ENCODE data around the gene REXO5.
A peak's percentile ranks its signal among the peaks of the same experiment; 100 is the strongest.
"Not testable (repeated sequence)": the region's sequence is repeated elsewhere in the genome, so short reads cannot be mapped to it uniquely, and the experiment has no call there.

Gene REXO5

DNA sequence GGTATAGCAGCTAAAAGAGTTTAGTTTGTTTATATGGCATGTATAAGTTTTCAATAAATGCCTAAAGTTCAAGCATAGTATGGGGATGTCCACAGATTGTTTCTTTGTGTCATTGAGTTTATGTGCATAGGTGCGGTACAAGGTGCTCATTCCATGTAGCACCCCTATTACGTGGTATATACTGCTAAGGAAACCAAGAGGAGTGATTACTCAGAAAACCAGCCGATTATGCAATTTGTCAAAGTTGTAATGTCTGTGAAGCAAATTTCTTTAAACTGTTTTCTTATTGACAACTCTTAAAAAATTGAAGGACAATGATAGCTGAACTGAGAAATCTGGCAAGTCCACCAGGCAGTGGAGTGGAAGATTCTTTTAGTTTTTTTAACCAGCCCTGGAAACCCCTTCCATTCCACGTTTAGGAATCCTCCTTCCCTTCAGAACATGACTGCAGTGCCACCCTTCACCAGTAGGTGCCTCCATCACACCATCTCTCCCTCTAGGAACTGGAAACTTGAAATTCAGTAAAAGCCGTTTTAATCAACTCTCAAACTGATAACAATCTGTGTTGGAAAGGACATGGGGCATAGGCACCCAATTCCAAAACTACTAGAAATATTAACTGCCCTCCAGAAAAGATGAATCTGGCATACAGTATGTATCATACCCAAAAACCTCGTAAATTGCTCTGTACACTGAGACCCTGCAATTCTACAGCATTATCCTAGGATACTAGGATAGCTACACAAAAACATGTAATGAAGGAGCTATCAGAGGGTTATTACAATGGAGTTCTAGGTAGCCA lies 43.5 kb downstream of the REXO5 start:
- DNase-seq, result peak in 47 of 56 donors; percentile 1 to 86 (median 35)

DNA sequence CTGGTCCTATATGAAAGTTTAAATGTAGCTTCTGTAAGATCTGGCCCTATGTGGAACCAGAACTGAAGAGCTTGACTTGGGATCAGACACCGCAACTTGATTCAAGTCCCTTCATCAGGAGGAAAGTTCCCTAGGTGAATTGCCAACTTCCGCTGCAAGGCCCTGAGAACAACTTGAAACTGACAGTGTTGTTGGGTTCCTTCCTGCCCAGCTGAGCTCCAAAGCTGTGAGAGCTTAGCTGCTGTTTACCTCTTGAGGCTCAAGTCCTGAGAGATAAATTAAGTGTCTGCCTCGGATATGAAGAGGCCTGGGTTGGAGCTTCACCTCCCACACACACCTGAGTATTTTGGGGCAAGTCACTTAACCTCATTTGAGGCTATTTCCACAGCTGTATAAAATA lies 44.7 kb downstream of the REXO5 start:
- DNase-seq, result no peak

DNA sequence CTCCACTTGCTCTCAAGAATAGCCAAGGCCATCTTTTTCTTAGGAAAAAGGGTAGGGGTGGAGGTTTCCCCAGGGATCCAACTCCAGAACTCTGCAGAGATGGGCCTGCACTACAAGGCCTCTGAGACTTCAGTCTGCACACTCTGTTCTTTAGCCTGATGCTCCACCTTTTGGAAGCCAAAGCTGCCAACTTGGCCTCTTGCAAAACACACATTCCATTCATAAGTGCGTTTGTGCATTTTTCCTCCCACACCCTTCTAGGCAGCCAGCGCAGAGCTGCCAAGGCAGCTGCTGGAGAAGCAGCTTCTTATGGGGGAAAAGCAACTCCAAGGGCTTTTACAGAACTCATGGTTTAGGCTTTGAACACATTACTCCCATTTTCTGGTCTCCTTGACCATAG lies 45.3 kb downstream of the REXO5 start:
- peak in 25 of 56 donors; percentile 3 to 58 (median 15) for DNase-seq

DNA sequence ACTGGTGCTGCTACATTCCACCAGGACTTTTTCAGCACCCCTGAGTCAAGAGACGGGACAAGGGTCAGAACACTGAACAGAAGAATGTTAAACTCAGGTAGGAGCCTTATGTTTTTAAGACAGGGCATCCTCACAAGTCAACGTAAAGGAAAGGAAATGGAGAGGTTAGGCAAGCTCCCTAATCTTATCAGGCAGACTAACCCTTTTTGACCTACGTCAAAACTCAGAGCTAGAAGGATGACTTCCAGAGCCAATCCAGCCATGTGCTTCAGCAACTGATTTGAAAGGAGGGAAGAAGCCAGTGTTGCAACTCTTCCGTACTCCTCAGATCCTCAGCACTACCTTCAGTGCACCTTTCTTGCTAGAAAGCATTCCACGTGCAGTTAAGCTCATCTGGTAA lies 46.8 kb downstream of the REXO5 start:
- no peak for DNase-seq

DNA sequence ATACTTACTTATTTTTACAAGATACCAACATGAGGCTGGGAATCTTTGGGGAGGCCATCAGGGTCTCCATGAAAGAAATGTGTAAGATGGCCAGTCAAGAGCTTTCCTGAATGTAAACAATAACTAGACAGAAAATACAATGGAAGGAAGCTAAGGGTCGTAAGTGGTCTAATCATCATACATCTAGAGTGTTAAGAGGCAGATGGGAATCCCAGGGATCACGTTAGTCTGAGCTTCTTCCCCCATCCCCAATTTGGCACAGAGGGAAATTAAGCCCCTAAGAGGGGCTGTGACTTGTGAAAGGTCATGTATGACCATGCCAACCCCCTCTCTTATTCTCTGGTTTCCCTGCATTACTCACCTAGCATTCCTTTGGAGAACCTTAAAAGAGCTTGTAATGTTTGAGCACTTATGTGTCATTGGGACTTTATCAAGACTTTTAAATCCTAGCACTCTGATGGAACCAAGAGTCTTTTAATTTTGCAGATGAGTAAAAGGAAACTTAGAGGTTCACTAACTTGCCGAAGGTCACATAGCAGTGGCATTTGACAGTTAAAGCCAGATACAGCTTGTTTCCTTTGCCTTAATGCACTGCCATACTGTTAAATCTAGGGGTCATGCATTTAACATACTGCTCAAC lies 47.8 kb downstream of the REXO5 start:
- DNase-seq, result no peak

DNA sequence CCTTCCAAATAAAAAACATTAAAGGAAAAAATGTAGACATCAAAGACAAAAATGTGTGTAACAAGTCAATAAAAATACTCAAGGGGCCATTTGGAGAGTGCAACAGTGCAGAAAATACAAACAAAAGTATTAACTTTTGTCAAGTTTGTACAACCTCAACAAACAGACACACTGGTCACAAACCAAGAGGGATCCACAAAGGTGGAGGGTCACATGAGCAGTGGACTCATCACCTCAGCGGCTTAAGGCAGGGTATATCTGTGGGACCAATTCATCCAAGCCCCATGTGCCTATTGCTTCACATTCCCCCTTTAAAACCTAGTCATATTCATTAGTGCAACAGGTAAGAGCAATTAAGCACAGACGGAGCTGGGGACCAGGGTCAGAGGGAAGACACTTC lies 48.6 kb downstream of the REXO5 start:
- no peak for DNase-seq

DNA sequence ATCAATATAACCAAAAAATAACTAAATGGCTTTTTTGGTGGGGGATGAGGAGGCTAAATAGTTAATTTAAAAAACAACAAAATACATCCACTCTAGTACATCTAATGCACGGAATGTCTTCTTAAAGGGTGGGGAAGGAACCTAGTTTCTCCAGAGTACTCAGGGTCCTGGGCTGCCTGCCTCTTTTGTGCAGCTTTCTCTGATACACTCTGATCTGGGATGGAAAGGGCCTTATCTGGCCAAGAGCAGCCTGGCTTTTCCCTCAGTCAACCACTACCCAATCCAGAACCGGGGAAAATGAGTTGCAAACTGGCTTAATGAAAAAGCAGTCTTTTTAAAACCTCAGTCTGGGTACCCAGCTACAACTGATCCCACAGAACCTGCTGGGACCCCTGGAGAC lies 51.0 kb downstream of the REXO5 start:
- no peak for DNase-seq

DNA sequence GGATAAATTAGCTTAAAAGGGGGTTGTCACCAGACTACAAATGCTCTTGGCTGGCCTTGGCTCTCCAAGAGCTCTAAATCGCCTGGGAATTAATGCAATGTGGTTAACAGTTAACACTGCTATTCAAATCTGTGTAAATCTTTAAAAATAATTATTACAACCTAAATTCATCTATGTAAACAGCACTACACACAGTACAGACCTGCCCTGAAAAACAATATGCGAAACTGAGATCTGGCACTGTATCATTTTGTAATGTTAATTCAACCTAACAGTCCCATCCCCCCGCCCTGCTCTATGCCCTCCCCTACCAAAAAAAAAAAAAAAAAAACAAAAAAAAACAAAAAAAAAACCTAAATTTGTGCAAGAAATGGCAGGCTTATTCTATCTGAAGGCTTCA lies 52.9 kb downstream of the REXO5 start:
- no peak for DNase-seq

DNA sequence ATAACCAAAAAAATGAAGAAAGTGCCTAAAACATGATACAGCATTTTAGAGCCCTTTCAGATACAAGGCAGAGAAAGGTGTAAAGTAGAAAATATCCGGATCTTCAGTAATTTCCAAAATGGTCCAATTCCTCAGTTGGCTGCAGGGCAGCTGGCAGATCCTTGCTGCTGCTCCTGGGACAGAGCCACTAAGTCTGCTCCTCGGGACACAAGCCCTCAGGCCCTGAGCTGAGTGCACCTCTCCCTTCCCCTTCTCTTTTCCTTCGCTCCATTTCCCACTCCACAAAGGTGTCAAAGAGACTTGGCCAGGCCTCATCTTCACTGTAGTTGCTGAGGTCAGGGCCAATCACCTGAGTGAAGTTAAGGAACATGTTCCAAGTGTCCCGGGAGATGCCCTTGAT lies 53.4 kb downstream of the REXO5 start:
- DNase-seq, result peak in 4 of 56 donors; percentile 7 to 23 (median 16)

DNA sequence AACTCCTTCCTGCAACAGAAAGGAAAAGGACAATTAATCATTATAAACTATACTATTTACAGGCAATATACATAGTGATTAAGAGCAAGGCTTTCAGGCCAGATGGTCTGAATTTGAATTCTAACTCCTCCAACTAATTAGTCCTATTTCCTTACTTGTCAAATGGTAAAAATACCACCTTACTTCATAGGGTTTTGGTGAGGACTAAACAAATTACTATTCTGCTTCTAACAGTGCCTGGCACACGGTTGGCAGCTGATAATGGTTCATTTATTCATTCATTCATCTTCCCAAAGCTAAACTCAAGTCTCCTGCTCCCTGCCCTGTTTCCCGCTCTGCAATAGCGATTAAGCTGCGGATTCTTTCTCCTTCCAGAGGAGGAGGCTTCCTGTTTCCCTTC lies 54.0 kb downstream of the REXO5 start:
- peak in 1 of 56 donors; percentile 13 for DNase-seq

DNA sequence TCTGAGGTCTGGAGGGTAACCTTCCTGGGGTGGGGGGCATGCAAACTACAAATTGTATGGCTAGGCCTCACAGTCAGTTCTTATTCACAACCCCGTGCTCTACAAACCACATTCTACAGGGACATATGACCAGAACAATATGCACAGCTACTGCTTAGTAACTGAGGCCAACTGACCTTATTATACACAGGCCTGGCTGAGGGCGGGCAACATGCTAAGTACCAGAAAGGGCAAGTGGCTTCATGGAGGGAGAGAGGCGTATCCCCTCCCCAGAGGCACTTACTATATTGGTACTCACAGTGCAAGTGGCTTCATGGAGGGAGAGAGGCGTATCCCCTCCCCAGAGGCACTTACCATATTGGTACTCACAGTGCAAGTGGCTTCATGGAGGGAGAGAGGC lies 54.7 kb downstream of the REXO5 start:
- not testable (repeated sequence) for DNase-seq

DNA sequence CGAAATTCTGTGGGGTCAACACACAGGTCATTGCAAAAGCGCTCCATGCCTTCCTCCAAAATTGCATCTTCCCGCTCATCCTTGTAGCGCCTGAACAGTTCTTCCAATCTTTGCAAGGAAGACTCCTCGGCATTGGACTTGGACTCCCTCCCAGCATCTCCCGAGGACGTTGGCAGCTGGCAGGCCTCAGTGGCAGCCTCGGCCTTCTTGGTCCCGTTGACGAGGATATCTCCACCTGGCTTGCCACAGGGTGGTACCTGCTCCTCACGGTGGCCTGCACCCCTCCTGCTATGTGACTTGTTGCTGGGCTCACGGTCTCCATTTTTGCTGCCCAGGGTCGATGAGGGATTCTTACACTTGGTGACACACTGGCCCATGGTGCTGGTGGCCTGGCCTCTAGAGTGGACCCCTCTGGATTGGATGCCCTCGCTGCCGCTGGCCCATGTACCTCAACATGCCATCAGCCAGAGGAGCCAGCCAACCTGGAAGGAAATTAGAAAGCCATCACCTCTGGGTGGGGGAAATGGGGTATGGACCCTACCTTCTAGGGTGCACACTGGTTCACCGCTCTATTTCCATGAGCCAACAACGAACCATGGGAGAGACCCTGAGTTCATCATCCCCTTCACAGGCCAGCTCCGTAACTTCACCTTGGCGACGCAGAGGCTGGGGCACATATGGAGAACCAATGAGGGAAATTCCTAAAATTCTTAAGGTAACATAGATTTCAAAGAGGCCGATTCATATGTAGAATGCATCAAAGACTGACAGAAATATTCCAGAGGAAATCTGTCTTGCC lies 56.0 kb downstream of the REXO5 start:
- no peak for DNase-seq

DNA sequence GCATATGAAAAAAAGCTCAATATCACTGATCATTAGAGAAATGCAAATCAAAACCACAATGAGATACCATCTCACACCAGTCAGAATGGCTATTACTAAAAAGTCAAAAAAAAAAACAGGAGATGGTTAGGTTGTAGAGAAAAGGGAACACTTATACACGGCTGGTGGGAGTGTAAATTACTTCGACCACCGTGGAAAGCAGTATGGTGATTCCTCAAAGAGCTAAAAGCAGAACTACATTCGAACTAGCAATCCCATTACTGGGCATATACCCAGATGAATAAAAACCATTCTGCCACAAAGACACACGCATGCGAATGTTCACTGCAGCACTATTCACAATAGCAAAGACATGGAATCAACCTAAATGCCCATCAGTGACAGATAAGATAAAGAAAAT lies 58.0 kb downstream of the REXO5 start:
- DNase-seq, result not testable (repeated sequence)

DNA sequence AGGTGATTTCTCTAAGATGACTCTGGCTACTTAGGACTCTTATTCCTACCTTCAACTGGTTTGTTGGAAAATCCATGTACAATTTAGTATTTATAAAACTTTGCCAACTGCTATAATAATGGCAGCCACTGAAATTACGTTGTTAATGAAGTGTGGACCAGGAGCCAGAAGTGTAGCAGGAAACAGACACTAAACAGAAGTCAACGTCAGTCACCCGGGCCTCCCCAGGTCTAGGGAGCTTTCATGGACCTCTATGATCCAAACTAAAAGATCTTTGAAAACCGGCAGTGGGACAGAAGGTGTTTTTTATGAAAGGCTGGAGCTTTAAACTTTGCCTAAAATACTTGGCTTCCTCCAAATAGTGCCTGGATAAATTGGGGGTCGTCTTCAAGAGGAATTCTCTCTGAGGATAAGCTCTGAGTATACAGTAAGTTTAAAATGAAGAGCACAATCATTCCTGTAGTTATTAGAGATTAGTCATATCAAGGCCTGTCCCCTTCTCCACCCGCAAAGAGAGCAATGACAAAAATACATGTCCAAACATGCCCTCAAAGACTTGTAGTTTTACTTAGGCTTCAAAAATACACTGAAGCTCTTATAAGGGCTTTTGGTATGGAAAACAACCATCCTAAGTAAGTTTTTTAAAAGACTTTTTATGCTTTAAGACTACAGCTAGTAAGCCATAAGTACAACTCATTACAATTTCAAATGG lies 59.2 kb downstream of the REXO5 start:
- DNase-seq, result no peak

DNA sequence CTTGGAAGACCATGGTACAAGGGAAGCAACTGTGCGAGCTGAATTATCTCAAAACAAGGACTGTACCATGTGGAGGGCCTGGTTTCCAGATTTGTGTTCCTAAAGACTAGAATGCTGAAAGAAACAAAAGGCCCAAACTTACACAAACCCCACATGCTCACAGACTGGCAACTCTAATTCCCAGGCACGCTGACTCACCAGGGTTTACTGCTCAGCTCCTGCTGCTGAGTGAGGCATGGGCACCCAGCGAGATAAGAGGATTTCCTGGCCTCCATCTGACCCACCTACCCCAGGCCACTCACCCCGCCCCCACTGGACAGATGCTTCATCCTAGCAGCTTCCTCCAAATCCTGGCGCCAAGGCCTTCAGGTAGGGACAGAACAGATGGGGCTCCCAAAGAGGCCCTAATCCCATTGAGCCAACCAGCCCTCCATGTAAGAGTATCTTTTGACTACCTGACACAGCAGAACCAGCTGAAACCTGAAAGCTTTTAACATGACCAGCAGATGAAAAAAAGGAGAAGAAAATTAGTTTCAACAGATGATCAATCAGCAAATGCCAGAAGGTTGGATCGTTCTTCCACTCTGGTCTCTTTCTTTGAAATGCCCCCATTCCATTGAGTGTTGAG lies 59.9 kb downstream of the REXO5 start:
- DNase-seq, result peak in 1 of 56 donors; percentile 32

DNA sequence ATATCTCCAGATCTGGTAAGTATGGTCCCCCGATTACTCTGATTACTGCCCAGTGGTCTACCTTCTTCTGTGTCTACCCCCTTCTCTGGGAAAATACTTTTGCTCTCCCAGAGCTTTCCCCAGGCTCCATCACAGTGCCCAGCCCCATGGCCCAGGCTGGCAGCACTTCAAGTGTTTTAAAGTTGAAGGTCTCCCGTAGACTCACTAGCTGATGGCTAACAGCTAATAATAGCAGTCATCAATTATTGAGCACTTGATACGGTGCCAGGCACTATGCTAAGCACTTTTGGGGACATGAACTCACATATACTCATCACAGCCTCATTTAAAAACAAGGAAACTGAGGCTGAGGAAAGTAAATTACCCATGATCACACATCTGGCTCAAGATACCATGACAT lies 60.5 kb downstream of the REXO5 start:
- DNase-seq, result no peak

DNA sequence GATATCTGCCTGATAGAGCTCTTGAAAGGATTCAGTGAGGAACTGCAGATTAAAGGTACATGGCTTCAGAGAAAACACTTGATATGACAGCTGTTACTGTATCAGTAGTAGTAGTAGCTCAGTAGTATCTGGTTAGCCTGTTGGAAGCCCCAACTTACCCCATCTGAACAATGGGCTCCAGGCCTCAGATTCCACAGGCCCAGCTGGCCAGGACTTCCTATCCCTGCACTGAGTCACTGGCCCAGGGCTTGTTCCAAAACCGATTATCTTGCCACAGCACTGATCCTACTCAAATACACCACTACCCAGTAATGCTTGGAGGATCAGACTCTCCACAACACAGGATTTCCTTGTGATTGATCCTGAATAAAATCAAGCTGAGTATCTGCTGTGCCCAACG lies 61.3 kb downstream of the REXO5 start:
- no peak for DNase-seq

DNA sequence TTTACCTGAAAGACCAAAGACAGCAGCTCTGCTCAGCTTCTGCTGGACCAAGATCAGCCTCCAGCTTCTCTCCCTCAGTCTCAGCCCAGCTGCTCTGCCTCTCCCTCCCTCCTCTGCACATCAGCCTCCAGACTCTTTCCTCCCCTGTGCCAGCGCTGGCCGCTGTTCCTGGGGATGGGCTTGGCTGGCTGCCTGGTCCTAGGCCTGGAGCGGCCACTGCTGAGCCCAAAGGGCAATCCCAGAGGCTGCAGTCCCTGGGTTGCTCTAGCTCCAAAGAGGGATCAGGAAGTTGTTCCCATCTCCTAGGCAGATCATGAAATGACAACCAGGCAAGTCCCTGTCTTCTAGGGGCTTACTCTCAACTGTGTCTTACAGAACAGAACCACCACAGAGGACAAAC lies 62.6 kb downstream of the REXO5 start:
- peak in 53 of 56 donors; percentile 5 to 85 (median 68) for DNase-seq

DNA sequence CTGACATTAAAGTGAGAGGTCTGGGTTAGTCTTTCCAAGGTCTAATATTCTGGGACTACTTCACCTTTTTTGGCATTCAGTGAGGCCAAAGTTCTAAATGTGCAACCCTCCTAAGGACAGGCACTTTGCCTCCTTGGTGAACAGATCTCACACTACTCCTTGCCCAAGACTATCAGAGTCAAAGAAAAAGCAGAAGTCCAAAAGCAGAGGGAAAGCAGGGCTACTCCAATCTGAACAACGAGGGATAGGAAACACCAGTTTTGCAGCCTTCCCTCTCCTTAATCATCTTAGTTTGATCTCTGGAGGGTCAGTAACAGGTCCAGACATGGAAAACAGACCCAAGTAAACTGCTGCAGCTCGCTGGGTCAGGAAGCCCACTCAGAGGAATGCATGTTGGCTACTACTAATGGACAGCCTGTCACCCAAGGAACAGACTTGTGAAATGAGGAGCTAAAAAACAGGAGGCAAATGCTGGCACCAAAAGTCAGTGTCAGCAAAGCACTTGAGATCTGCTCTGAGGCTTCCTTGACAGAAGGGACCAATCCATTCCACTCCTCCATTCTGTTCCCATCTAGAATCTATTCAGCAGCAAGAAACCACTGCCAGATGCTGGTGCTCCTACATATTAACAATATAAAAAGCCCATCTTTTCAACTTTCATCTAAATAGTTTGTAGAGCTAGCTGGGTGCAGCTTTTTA lies 63.9 kb downstream of the REXO5 start:
- no peak for DNase-seq

DNA sequence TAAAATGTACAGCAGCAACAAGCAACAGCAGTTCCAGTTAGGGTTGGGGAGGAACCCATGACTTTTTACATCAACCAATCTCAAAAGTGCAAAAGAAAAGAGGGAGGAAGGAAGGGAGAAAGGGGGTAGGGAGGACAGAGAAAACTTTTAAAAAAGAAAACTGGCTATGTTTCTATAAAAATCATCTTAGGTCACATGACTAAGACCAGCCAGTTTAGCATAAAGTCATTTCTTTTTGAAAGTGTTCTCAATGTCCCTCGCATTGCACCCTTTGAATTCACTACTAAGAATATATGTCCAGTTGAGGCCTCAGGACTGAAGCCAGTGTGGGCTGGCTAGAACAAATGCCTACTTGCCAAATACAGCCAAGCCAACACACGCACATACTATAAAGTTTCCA lies 64.9 kb downstream of the REXO5 start:
- DNase-seq, result no peak

Measured in nucleus accumbens (tissue), 56 donors.